Measurements from ENCODE around the gene MARCHF10.
"Not testable (repeated sequence)": the region's sequence is repeated elsewhere in the genome, so short reads cannot be mapped to it uniquely, and the experiment has no call there.

Gene MARCHF10

GRCh38 chr17:62693616-62694409 is 114.3 kb downstream of the MARCHF10 start:
- H3K36me3 Mint-ChIP-seq = no peaks in the 10 kb centered on the region
- H3K27me3 Mint-ChIP-seq = no peaks in the 10 kb centered on the region
- H3K4me3 Mint-ChIP-seq = no peak overlapping the region
- no peaks in the 10 kb centered on the region for H3K4me1 Mint-ChIP-seq
- H3K9me3 Mint-ChIP-seq = no peaks in the 10 kb centered on the region
- H3K27ac Mint-ChIP-seq = no peak overlapping the region

DNA sequence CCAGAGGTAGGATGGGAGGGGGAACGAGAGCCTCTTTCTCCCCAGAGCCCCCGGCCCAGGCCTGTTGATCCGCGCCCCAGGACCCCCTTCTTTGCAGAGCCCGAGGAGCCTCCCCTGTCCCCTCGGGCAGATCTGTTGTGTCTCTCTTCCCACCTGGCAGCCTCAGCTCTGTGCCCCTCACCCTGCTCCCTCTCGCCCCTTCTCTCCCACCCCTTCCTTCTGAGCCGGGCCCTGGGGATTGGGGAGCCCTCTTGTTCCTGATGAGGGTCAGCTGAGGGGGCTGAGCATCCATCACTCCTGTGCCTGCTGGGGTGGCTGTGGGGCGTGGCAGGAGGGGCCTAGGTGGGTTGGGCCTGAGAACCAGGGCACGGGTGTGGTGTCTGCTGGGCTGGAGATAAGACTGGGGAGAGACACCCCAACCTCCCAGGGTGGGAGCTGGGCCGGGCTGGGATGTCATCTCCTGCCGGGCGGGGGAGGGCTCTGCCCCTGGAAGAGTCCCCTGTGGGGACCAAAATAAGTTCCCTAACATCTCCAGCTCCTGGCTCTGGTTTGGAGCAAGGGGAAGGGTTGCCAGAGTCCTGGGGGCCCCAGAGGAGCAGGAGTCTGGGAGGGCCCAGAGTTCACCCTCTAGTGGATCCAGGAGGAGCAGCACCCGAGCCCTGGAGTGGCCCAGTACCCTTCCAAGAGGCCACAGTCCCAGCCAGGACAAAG is 115.2 kb downstream of the MARCHF10 start:
- H3K27me3 Mint-ChIP-seq = no peaks in the 10 kb centered on the region
- H3K9me3 Mint-ChIP-seq = no peaks in the 10 kb centered on the region
- no peak overlapping the region for H3K27ac Mint-ChIP-seq
- no peaks in the 10 kb centered on the region for H3K36me3 Mint-ChIP-seq
- no peak overlapping the region for H3K4me3 Mint-ChIP-seq
- H3K4me1 Mint-ChIP-seq = no peaks in the 10 kb centered on the region

- no peaks in the 10 kb centered on the region for H3K36me3 Mint-ChIP-seq
- no peak overlapping the region for H3K27ac Mint-ChIP-seq
- no peaks in the 10 kb centered on the region for H3K27me3 Mint-ChIP-seq
- H3K4me1 Mint-ChIP-seq = no peaks in the 10 kb centered on the region
- H3K4me3 Mint-ChIP-seq = no peak overlapping the region
- H3K9me3 Mint-ChIP-seq = no peaks in the 10 kb centered on the region
Observed at GRCh38 chr17:62692159-62692651, 115.9 kb downstream of the MARCHF10 start.

DNA sequence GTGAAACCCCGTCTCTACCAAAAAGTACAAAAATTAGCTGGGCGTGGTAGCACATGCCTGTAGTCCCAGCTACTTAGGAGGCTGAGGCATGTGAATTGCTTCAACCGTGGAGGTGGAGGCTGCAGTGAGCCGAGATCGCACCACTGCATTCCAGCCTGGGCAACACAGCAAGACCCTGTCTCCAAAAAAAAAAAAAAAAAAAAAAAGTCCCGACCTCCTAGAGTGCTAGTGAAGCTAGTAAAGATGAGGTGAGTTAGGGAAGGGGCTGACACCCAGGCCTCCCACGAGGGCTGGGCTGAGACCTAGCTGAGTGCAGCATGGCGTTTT is 116.6 kb downstream of the MARCHF10 start:
- not testable (repeated sequence) for H3K4me1 Mint-ChIP-seq, H3K36me3 Mint-ChIP-seq, H3K27me3 Mint-ChIP-seq, H3K27ac Mint-ChIP-seq, H3K9me3 Mint-ChIP-seq, H3K4me3 Mint-ChIP-seq

DNA sequence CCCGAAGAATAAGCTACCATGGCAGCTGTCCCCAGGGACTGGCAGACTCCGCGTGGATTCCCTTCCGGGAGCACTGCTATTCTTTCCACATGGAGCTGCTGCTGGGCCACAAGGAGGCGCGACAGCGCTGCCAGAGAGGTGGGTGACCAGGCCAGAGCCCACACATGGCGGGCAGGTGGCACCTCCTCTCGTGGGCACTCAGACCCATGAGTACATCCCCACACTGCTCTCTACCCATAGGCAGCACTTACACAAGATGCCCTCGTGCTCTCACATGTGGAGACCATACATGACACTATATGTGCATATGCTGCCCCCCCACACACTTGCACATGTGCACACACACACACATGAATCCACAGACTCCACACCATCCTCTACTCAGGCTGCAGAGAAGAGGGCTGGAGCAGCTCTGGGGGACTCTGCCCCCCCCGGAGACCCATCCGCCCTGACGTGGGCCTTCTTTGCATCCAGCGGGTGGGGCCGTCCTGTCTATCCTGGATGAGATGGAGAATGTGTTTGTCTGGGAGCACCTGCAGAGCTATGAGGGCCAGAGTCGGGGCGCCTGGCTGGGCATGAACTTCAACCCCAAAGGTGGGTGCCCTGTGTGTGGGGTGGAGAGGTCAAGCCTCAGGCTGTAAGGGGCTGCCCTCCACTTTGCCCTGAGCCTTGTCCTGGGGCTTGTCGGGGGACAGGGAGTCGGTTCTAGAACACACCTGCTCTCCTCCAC is 117.8 kb downstream of the MARCHF10 start:
- Mint-ChIP-seq H3K9me3 (no peaks in the 10 kb centered on the region), H3K27me3 (no peaks in the 10 kb centered on the region), H3K27ac (no peak overlapping the region), H3K36me3 (no peaks in the 10 kb centered on the region), H3K4me3 (no peak overlapping the region), H3K4me1 (no peaks in the 10 kb centered on the region)

DNA sequence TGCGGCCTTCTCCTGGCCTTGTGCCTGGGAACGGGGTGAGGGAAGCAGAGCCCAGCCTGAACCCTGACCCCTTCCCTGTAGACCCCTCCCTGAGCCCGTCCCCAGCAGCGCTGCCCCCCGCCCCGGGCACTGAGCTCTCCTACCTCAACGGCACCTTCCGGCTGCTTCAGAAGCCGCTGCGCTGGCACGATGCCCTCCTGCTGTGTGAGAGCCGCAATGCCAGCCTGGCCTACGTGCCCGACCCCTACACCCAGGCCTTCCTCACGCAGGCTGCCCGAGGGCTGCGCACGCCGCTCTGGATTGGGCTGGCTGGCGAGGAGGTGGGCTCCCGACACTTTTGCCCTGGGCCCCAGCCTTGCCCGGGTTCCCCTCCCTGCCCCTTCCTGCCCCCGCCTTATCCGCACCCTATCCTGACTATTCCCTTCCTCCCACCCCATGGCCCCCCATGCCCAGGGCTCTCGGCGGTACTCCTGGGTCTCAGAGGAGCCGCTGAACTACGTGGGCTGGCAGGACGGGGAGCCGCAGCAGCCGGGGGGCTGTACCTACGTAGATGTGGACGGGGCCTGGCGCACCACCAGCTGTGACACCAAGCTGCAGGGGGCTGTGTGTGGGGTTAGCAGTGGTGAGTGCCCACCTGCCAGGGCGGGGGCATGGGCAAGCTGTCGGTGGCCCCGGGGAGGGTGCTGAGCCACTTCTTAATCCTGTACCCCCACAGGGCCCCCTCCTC is 118.5 kb downstream of the MARCHF10 start:
- Mint-ChIP-seq H3K36me3 (no peaks in the 10 kb centered on the region), H3K9me3 (no peaks in the 10 kb centered on the region), H3K4me3 (no peak overlapping the region), H3K4me1 (no peaks in the 10 kb centered on the region), H3K27me3 (no peaks in the 10 kb centered on the region), H3K27ac (no peak overlapping the region)

DNA sequence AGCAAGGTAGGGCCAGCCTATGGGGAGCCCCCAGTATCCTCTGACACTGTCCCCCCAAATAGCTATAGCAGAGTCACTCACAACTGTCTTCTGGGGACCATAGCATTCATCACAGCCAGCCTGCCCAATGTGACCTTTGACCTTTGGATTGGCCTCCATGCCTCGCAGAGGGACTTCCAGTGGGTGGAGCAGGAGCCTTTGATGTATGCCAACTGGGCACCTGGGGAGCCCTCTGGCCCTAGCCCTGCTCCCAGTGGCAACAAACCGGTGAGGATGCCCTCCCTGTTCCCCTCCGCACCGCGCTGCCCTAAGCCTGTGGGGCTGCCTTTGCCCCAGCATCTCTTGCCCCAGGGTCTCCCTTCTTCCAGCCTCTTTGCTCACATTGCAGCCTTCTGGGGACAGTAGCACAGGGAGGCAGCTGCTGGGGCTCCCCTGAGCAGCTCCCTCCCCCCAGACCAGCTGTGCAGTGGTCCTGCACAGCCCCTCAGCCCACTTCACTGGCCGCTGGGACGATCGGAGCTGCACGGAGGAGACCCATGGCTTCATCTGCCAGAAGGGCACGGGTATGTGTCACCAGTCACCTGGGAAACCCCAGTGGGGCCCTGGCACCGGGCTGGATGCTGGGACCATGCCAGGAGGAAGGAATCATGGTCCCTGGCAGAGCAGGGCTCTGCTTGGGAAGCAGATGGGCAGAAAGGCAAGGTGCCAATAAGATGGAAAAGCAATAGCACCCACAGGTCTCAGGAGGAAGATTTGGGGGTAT is 119.5 kb downstream of the MARCHF10 start:
- Mint-ChIP-seq H3K36me3 (no peaks in the 10 kb centered on the region), H3K4me1 (no peaks in the 10 kb centered on the region), H3K9me3 (no peaks in the 10 kb centered on the region), H3K4me3 (no peak overlapping the region), H3K27ac (no peak overlapping the region), H3K27me3 (no peaks in the 10 kb centered on the region)

- Mint-ChIP-seq H3K4me3 (no peak overlapping the region), H3K9me3 (no peaks in the 10 kb centered on the region), H3K27ac (no peak overlapping the region), H3K36me3 (no peaks in the 10 kb centered on the region), H3K4me1 (no peaks in the 10 kb centered on the region), H3K27me3 (no peaks in the 10 kb centered on the region)
Observed at GRCh38 chr17:62687997-62688396, 120.1 kb downstream of the MARCHF10 start.

DNA sequence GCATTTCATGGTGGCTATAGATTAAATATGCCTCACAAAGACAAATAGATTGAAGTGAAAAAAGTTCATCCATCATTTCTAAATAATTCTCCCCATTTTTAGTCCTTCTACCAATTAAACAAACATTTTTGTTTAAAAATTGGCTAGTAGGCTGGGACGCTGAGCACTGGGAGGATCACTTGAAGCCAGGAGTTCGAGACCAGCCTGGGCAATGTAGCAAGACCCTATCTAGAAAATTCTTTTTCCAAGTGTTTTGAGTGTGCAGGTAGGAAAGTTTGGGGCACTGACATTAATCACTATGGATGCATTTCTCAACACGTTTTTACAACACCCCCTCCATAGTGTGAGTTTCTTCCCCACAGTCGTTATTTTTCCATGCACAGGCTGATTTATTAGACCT is 123.9 kb downstream of the MARCHF10 start:
- H3K27me3 Mint-ChIP-seq = no peaks in the 10 kb centered on the region
- no peak overlapping the region for H3K4me3 Mint-ChIP-seq
- no peaks in the 10 kb centered on the region for H3K36me3 Mint-ChIP-seq
- no peaks in the 10 kb centered on the region for H3K9me3 Mint-ChIP-seq
- H3K4me1 Mint-ChIP-seq = no peaks in the 10 kb centered on the region
- no peak overlapping the region for H3K27ac Mint-ChIP-seq

GRCh38 chr17:62681939-62682381 is 126.2 kb downstream of the MARCHF10 start:
- Mint-ChIP-seq H3K36me3 (no peaks in the 10 kb centered on the region), H3K9me3 (no peaks in the 10 kb centered on the region), H3K27me3 (no peaks in the 10 kb centered on the region), H3K4me1 (no peaks in the 10 kb centered on the region), H3K27ac (no peak overlapping the region), H3K4me3 (no peak overlapping the region)

- H3K36me3 Mint-ChIP-seq = no peaks in the 10 kb centered on the region
- no peaks in the 10 kb centered on the region for H3K27me3 Mint-ChIP-seq
- no peak overlapping the region for H3K4me3 Mint-ChIP-seq
- no peaks in the 10 kb centered on the region for H3K9me3 Mint-ChIP-seq
- no peaks in the 10 kb centered on the region for H3K4me1 Mint-ChIP-seq
- H3K27ac Mint-ChIP-seq = no peak overlapping the region
Observed at GRCh38 chr17:62681061-62681938, 126.8 kb downstream of the MARCHF10 start.

GRCh38 chr17:62680541-62681052 is 127.5 kb downstream of the MARCHF10 start:
- Mint-ChIP-seq H3K27me3 (no peaks in the 10 kb centered on the region), H3K27ac (peak overlapping the region; percentile 70), H3K36me3 (no peaks in the 10 kb centered on the region), H3K4me1 (no peaks in the 10 kb centered on the region), H3K9me3 (no peaks in the 10 kb centered on the region), H3K4me3 (no peak overlapping the region)

DNA sequence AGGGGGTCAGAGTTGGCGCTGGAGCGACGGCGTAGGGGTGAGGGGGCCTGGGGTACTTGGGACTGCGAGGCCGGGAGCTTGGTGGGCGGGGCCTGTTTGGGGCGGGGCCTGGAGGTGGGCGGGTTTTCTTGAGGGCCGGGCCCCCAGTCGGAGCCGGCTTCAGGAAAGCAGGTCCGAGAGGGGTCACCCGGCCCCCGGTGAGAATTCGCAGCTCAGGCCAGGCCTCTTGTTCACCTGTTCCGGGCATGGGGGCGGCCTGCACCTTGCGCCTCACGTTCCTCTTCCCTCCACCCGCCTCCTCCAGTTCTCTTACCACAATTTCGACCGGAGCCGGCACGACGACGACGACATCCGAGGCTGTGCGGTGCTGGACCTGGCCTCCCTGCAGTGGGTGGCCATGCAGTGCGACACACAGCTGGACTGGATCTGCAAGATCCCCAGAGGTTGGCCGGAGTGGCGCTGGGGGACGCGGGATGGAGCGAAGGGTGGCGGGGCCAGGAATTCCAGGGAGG is 128.2 kb downstream of the MARCHF10 start:
- Mint-ChIP-seq H3K27ac (no peak overlapping the region), H3K27me3 (no peaks in the 10 kb centered on the region), H3K36me3 (no peaks in the 10 kb centered on the region), H3K4me3 (no peak overlapping the region), H3K9me3 (no peaks in the 10 kb centered on the region), H3K4me1 (no peaks in the 10 kb centered on the region)
